ENCODE measurements around the gene TAS2R38. TPM values are rescaled to one million over a fixed set of nuclear protein-coding genes. Genes with fewer than 3 reads are reported as not detected.

The TAS2R38 gene
- total RNA-seq, 2 donors from 2014 or later: not detected

DNA sequence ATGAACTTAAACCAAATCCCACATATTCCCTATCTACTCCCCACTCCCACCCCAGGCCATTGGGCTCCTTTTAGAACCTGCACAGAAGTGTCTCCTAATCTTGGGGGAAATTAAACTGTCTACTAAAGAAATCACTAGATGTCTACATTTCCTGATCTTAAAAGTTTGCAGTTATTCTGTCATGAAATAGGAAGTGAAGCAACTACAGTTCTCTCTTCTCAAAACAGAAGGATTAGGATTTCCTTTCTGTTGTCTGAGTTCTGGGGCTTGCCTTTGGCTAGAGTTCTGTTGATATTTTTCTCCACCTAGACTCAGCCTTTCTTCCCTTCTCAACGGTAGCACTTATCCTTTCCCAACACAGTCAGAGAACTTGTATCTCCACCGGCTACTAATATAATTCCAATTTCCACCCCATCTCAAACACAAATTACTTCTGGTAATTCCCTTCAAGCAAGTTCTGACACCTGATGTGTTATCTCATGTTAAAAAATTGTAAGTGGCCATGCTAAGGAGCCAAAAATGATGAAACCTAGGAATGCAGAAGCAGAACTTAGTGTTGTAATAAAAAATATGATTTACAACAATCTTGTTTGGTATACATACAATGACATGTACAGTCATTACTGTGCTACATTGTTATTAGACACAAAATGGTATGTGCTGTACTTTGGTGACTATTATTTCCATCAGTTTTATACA, 45.3 kb downstream of the TAS2R38 start:
- Histone ChIP-seq H3K4me1 (replicated peaks) (no peaks in the 10 kb centered on the region), H3K27ac (no peak overlapping the region), H3K9me3 (no peaks in the 10 kb centered on the region), H3K4me3 (no peak overlapping the region), H3K36me3 (no peaks in the 10 kb centered on the region), H3K27me3 (replicated peaks; ENCODE audit: insufficient read depth) (no peaks in the 10 kb centered on the region)
- 75% methylated on average over 2 of the region's 2 CpGs for WGBS
- DNase-seq (ENCODE audit: low spot score): no peak
- intact Hi-C loops (cut with DNase I): no loop called here
- TF ChIP-seq, protein P1, sequence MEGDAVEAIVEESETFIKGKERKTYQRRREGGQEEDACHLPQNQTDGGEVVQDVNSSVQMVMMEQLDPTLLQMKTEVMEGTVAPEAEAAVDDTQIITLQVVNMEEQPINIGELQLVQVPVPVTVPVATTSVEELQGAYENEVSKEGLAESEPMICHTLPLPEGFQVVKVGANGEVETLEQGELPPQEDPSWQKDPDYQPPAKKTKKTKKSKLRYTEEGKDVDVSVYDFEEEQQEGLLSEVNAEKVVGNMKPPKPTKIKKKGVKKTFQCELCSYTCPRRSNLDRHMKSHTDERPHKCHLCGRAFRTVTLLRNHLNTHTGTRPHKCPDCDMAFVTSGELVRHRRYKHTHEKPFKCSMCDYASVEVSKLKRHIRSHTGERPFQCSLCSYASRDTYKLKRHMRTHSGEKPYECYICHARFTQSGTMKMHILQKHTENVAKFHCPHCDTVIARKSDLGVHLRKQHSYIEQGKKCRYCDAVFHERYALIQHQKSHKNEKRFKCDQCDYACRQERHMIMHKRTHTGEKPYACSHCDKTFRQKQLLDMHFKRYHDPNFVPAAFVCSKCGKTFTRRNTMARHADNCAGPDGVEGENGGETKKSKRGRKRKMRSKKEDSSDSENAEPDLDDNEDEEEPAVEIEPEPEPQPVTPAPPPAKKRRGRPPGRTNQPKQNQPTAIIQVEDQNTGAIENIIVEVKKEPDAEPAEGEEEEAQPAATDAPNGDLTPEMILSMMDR (IDR thresholded peaks at IDR 0.05): no peak
- TF ChIP-seq POLR2A (IDR thresholded peaks at IDR 0.05): no peak
- no peak for TF ChIP-seq POLR2AphosphoS5 (IDR thresholded peaks at IDR 0.05)

Other genes starting within 250 kb of the TAS2R38 start
- 100 to 1,000 TPM; 109 to 115 TPM for gene SSBP1, start 235.4 kb downstream of the TAS2R38 start, total RNA-seq
- 1 to 10 TPM; 1.1 to 5.2 TPM for gene TAS2R3, start 209.7 kb downstream of the TAS2R38 start, total RNA-seq
- 1 to 10 TPM in 1 of 2 donors, under 1 TPM in 1; 0.87 to 2.2 TPM for gene TAS2R4, start 197.1 kb downstream of the TAS2R38 start, total RNA-seq
- 1 to 10 TPM; 2.5 to 4.0 TPM for gene TAS2R5, start 183.6 kb downstream of the TAS2R38 start, total RNA-seq
- gene PRSS37, start 132.3 kb downstream of the TAS2R38 start, total RNA-seq: under 1 TPM in 1 of 2 donors, not detected in 1; 0.51 TPM
- gene OR9A4, start 57.4 kb downstream of the TAS2R38 start, total RNA-seq: not detected
- 1 to 10 TPM in 1 of 2 donors, under 1 TPM in 1; 0.74 to 1.1 TPM for gene CLEC5A, start 26.8 kb downstream of the TAS2R38 start, total RNA-seq
- gene MGAM, start 22.1 kb upstream of the TAS2R38 start, total RNA-seq: 1 to 10 TPM in 1 of 2 donors, under 1 TPM in 1; 0.18 to 3.3 TPM
- gene MGAM2, start 137.9 kb upstream of the TAS2R38 start, total RNA-seq: under 1 TPM; 0.36 to 0.51 TPM

All from prostate gland (tissue), 2 donors.